K562 treated with DMSO at 1 percent for 12 hours (cell line): ENCODE data around the gene CLK3. TPM values are rescaled to one million over a fixed set of nuclear protein-coding genes. Genes with fewer than 3 reads are reported as not detected.

Experiments used
- total RNA-seq: library from RNA; unstranded; fragments of 300-600 nt; gene quantifications from 2 replicates; pipeline ENCODE4 v1.2.3, GENCODE V29; 2022; ENCODE audit not compliant: insufficient read depth

Gene CLK3
- total RNA-seq, result 48.1 and 97.3 TPM in 2 replicates

DNA sequence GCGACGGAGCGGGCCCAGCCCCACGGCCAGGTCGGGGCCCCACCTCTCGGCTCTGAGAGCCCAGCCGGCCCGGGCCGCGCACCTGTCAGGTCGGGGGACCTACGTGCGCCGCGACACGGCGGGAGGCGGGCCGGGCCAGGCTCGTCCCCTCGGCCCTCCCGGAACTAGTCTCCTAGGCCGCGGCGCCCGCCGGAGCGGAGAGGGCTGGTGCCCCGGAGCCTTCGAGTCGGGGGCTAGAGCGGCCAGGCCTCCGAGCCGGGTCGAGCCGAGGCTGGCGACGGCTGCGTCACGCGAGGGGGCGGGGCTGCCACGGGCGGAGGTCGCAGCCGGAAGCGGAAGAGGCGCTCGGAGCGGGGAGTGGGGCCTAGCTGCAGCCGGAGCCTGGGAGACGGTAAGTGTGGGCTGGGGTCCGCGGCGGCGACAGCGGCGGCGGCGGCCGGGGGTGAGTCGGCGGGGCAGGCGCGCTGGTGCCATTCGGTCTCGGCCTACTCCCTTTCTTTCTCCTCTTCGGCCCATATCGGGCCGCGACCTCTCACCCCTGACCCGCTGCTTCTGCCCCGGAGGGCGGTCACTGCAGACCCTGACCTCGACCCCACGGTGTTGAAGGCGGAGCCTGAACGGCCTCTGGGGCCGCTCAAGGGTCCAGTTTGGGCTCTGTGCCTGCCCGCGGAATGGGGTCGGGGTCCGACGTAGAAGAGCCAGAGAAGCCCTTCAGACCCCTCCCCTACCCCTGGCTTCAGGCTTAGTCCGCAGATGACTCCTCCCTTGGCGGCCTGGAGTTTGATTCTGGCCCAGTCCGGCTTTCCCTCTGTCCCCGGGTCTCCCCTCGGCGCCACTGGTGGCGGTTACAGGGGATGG, at the start of gene CLK3:
CLK3 (plus strand) TSS at position 329 of the 858 bp plus-strand sequence. CDS start 3,361 bp downstream, outside the sequence.

Other genes with a start within 250 kb of the CLK3 start
- gene CYP11A1, start 248.2 kb upstream of the CLK3 start, total RNA-seq, result not detected in 2 replicates
- gene SEMA7A, start 181.9 kb upstream of the CLK3 start, total RNA-seq, result 22.5 and 46.3 TPM in 2 replicates
- gene UBL7, start 154.7 kb upstream of the CLK3 start, total RNA-seq, result 62.8 and 80.2 TPM in 2 replicates
- gene ARID3B, start 74.6 kb upstream of the CLK3 start, total RNA-seq, result 15.8 and 37.8 TPM in 2 replicates
- 30.0 and 49.7 TPM in 2 replicates for gene EDC3, start 80.2 kb downstream of the CLK3 start, total RNA-seq
- gene CYP1A1, start 109.7 kb downstream of the CLK3 start, total RNA-seq, result not detected in 2 replicates
- not detected in 2 replicates for gene CYP1A2, start 133.0 kb downstream of the CLK3 start, total RNA-seq
- gene CSK, start 166.2 kb downstream of the CLK3 start, total RNA-seq, result 51.2 and 67.2 TPM in 2 replicates
- gene LMAN1L, start 197.0 kb downstream of the CLK3 start, total RNA-seq, result not detected in 2 replicates
- gene CPLX3, start 210.8 kb downstream of the CLK3 start, total RNA-seq, result not detected in 2 replicates
- 31.8 and 49.5 TPM in 2 replicates for gene ULK3, start 227.3 kb downstream of the CLK3 start, total RNA-seq